SK-N-SH (cell line): Measurements from ENCODE around the gene LETM1. TPM values are rescaled to one million over a fixed set of nuclear protein-coding genes. Genes with fewer than 3 reads are reported as not detected.

Source experiments
- CTCF ChIA-PET: fragments of 300-600, 350-600 bp; formaldehyde crosslinking; extraction: SDS; loops from one replicate; lab custom pipeline; 2021; lab: Yijun Ruan, JAX
- POLR2A ChIA-PET: fragments of 350-600 bp; sonication (Branson Sonifier 250); formaldehyde crosslinking; extraction: SDS; loops from one replicate; lab custom pipeline; 2020; ENCODE audit warnings: antibody characterized with exemption, inconsistent platforms; lab: Yijun Ruan, JAX
- DNase-seq: peaks from one replicate; pipeline ENCODE4 v3.0.0; 2012
- H2AFZ ChIP-seq: fragments of 200-600 bp; sonication (generic); 2 replicates; pipeline ENCODE4 v1.8.1; 2016; ENCODE audit warnings: antibody characterized with exemption, mild to moderate bottlenecking, low read depth
- H3F3A ChIP-seq: fragments of 200-600 bp; sonication (generic); replicated peaks from 2 replicates; pipeline ENCODE3; 2016; ENCODE audit warnings: antibody characterized with exemption, mild to moderate bottlenecking; ENCODE audit not compliant: insufficient read depth
- H3K27ac ChIP-seq, 2 experiments: fragments of 200-500 bp in 1 of 2; fragments of 200-600 bp in 1 of 2; sonication (Bioruptor generic) in 1 of 2; sonication (generic), shearing (Covaris generic) in 1 of 2; 2 replicates each; pipeline versions ENCODE4 v1.5.1 to v1.6.1; 2014 to 2016; ENCODE audit warnings: low read depth in 2 of 2, inconsistent platforms in 1 of 2, low read length in 1 of 2, mild to moderate bottlenecking in 1 of 2, mixed read lengths in 1 of 2
- H3K27me3 ChIP-seq: fragments of 200-600 bp; sonication (generic), shearing (Covaris generic); 2 replicates; pipeline ENCODE4 v1.6.1; 2016; ENCODE audit warnings: mixed run types; ENCODE audit not compliant: insufficient read depth
- H3K36me3 ChIP-seq, 2 experiments: fragments of 200-500 bp in 1 of 2; fragments of 200-600 bp in 1 of 2; sonication (Bioruptor generic) in 1 of 2; sonication (generic) in 1 of 2; replicated peaks in 1 of 2; 2 replicates each; pipeline versions ENCODE3 to v1.5.1; 2014 to 2016; ENCODE audit warnings: low read length in 1 of 2, mild to moderate bottlenecking in 1 of 2; ENCODE audit not compliant: insufficient read depth in 2 of 2, control insufficient read depth in 1 of 2
- H3K4me1 ChIP-seq, 2 experiments: fragments of 200-500 bp in 1 of 2; fragments of 200-600 bp in 1 of 2; sonication (Bioruptor generic) in 1 of 2; sonication (generic), shearing (Covaris generic) in 1 of 2; 2 replicates each; pipeline versions ENCODE4 v1.5.1 to v1.6.1; 2014 to 2016; ENCODE audit warnings: low read depth in 1 of 2, low read length in 1 of 2, mixed run types in 1 of 2; ENCODE audit not compliant: insufficient read depth in 2 of 2, control insufficient read depth in 1 of 2
- H3K4me2 ChIP-seq: fragments of 200-600 bp; sonication (generic), shearing (Covaris generic); 2 replicates; pipeline ENCODE4 v1.6.1; 2017; ENCODE audit warnings: mixed run types
- H3K4me3 ChIP-seq, 2 experiments: fragments of 200-500 bp in 1 of 2; fragments of 200-600 bp in 1 of 2; sonication (Bioruptor generic) in 1 of 2; sonication (generic), shearing (Covaris generic) in 1 of 2; 2 replicates each; pipeline versions ENCODE4 v1.5.1 to v1.8.1; 2014 to 2016; ENCODE audit warnings: low read depth in 2 of 2, inconsistent platforms in 1 of 2, low read length in 1 of 2, mild to moderate bottlenecking in 1 of 2, mixed read lengths in 1 of 2, moderate library complexity in 1 of 2
- H3K79me2 ChIP-seq: fragments of 200-600 bp; sonication (generic); 2 replicates; pipeline ENCODE4 v1.8.1; 2017; ENCODE audit warnings: mild to moderate bottlenecking; ENCODE audit not compliant: insufficient read depth
- H3K9ac ChIP-seq: fragments of 200-600 bp; sonication (generic); 2 replicates; pipeline ENCODE4 v1.6.1; 2017; ENCODE audit warnings: mixed run types
- H3K9me2 ChIP-seq: fragments of 200-600 bp; sonication (generic); 2 replicates; pipeline ENCODE4 v1.6.1; 2017; ENCODE audit warnings: mixed run types
- H3K9me3 ChIP-seq: fragments of 200-600 bp; sonication (generic); 2 replicates; pipeline ENCODE4 v1.6.1; 2017; ENCODE audit warnings: mixed run types, mild to moderate bottlenecking, moderate library complexity
- H4K20me1 ChIP-seq: fragments of 200-600 bp; sonication (generic); 2 replicates; pipeline ENCODE4 v1.6.1; 2017; ENCODE audit warnings: mild to moderate bottlenecking, mixed run types; ENCODE audit not compliant: insufficient read depth
- FOXJ3 ChIP-seq: sonication (generic); formaldehyde crosslinking; IDR thresholded peaks from 2 replicates; pipeline ENCODE4 v1.5.1; 2020; ENCODE audit warnings: mild to moderate bottlenecking, missing genetic modification reagents
- FOXM1 ChIP-seq: IDR thresholded peaks from 2 replicates; pipeline ENCODE4 v1.4.0; 2012; ENCODE audit warnings: low read depth, mild to moderate bottlenecking
- MAX ChIP-seq: IDR thresholded peaks from 2 replicates; pipeline ENCODE4 v1.4.0; 2012; ENCODE audit warnings: low read depth
- MEF2A ChIP-seq: IDR thresholded peaks from 2 replicates; pipeline ENCODE4 v1.4.0; 2012; ENCODE audit warnings: low read depth, borderline replicate concordance
- NFIC ChIP-seq: IDR thresholded peaks from 2 replicates; pipeline ENCODE4 v1.4.0; 2012; ENCODE audit warnings: borderline replicate concordance
- RAD21 ChIP-seq: IDR thresholded peaks from 2 replicates; pipeline ENCODE4 v1.6.1; 2012; ENCODE audit warnings: mild to moderate bottlenecking, low read length
- RCOR1 ChIP-seq: fragments of 150-350 bp; IDR thresholded peaks from 2 replicates; pipeline ENCODE4 v1.6.1; 2017; ENCODE audit warnings: antibody characterized with exemption, low read length
- RFX5 ChIP-seq: IDR thresholded peaks from 2 replicates; pipeline ENCODE4 v1.6.1; 2012; ENCODE audit warnings: mild to moderate bottlenecking, improper control_type of control experiment, low read length
- SIN3A ChIP-seq: IDR thresholded peaks from 2 replicates; pipeline ENCODE4 v1.6.1; 2012; ENCODE audit warnings: low read depth, mild to moderate bottlenecking, low read length, moderate library complexity, borderline replicate concordance
- TCF12 ChIP-seq: IDR thresholded peaks from 2 replicates; pipeline ENCODE4 v1.4.0; 2012
- USF2 ChIP-seq: fragments of 150-350 bp; IDR thresholded peaks from 2 replicates; pipeline ENCODE4 v1.6.1; 2017; ENCODE audit warnings: antibody characterized with exemption, low read length, low read depth, borderline replicate concordance
- WGBS: methylation state at CpG from one replicate; pipeline ENCODE4 v1.1.6; 2017; ENCODE audit warnings: low lambda C conversion rate; 5-methylcytosine and 5-hydroxymethylcytosine counted together
- polyA plus RNA-seq, 3 experiments: library from polyadenylated mRNA; depleted of rRNA; stranded (reverse); fragments of >200 nt; gene quantifications; 2 replicates each; pipeline ENCODE4 v1.2.3, GENCODE V29; 2012
- TF ChIP-seq, protein P1 (sequence below): IDR thresholded peaks from 2 replicates; pipeline ENCODE4 v1.6.1; 2012; ENCODE audit warnings: mild to moderate bottlenecking, low read depth, low read length, moderate library complexity

LETM1 gene
- polyA plus RNA-seq, 1 of the 3 experiments (the other 2 are of a cell fraction) = 25.8 TPM

DNA sequence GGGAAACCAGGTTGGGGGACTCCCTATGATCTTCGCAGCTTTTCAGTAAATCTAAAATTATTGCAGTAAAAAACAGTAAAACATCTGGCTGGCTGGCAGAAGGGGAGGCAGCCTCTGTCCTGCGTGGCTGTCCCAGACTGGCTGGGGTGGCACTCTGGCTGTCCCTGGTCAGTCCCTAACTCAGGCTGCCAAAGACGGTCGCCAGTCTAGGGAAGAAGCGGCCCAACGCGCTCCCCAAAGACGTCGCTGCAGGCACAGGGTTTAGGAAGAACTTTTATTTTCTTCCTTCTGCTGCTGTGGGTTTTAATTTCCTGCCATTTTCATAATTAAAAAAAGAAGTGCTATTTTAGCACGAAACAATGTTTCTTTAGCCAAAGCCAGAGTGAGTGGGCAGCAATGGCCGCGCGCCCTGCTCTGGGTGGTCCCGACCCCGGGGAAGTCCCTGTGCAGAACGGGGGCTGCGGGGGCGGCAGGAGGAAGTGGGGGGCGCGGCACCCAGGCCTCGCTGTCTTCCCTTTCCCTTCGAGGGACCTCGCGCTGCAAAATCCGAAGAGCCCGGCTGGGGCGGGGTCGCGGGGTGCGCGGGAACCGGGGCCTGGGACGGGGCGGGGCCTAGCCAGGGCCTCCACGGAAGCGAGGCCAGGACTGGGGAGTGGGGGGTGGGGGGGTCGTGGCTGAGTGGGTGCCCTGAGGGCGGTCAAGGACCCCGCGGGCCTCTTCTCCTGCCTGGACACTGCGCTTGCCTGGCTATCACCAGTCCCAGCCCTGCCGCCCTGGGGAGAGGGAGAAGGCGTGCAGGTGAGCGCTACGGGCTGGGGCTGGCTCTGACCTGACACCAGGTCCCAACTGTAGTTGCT, 6.3 kb upstream of the LETM1 start:
- peaks cover 0 to 21% of the 10 kb centered on the region in 2 experiments; a peak in 1 of 4 replicates for H3K4me1 ChIP-seq
- no peak overlapping the region for H3K9ac ChIP-seq
- no peak for DNase-seq
- H4K20me1 ChIP-seq = no peaks in the 10 kb centered on the region
- no peaks in the 10 kb centered on the region for H3K36me3 ChIP-seq
- 88% methylated on average over 30 of the region's 45 CpGs for WGBS
- no peak overlapping the region for H3K4me3 ChIP-seq
- no peaks in the 10 kb centered on the region for H3K9me2 ChIP-seq
- peaks cover 13% of the 10 kb centered on the region; the same call in 1 of the 2 replicates for H3K79me2 ChIP-seq
- no peaks in the 10 kb centered on the region for H3K9me3 ChIP-seq
- H2AFZ ChIP-seq = no peak overlapping the region
- TF ChIP-seq MEF2A (no peak), MAX (no peak)
- ChIA-PET POLR2A (interaction anchor here (0.6 to 1.2 kb wide), 3 partner anchors 7 to 577 kb away, joined by 3 read pairs; no protein-coding TSS in a partner anchor), CTCF (interaction anchor here (1.2 to 3.8 kb wide), 3 partner anchors 10 to 114 kb away, joined by 3 to 25 read pairs (median 3); no protein-coding TSS in a partner anchor)
- no peaks in the 10 kb centered on the region for H3K27me3 ChIP-seq
- H3K4me2 ChIP-seq = no peak overlapping the region
- H3F3A ChIP-seq = no peaks in the 10 kb centered on the region
- H3K27ac ChIP-seq = no peak overlapping the region

DNA sequence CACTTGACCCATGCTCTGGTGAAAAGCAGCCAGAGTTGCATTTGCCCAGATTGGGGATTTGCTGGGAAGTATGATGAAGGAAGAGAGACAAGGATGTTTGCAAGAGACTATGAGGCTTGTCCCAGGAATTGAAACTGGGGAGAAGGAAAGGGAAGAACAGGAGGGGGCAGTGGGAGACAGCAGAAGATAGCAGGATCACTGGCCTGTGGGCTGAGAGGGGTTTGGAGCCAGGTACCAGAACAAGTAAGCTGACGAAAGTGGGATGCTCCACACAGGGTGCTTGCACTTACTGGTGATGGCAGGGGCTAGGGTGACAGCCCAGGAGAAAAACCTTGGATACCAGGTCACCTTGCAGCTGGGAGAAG, 3.4 kb upstream of the LETM1 start:
- no peaks in the 10 kb centered on the region for H3K9me3 ChIP-seq
- 100% methylated on average over 1 of the region's 1 CpG for WGBS
- no peak overlapping the region for H3K9ac ChIP-seq
- H2AFZ ChIP-seq = no peak overlapping the region
- no peaks in the 10 kb centered on the region for H3K9me2 ChIP-seq
- H3K79me2 ChIP-seq = peaks cover 35% of the 10 kb centered on the region
- no peak overlapping the region for H3K27ac ChIP-seq
- no peaks in the 10 kb centered on the region for H3F3A ChIP-seq
- ChIA-PET POLR2A (no interaction called here), CTCF (interaction anchor here (1.1 to 3.8 kb wide), 3 partner anchors 40 to 114 kb away, joined by 4 to 25 read pairs (median 4); no protein-coding TSS in a partner anchor)
- no peak overlapping the region for H3K4me3 ChIP-seq
- H3K36me3 ChIP-seq = no peaks in the 10 kb centered on the region
- H3K27me3 ChIP-seq = no peaks in the 10 kb centered on the region
- no peak overlapping the region for H3K4me2 ChIP-seq
- H4K20me1 ChIP-seq = no peaks in the 10 kb centered on the region
- peaks cover 0 to 13% of the 10 kb centered on the region in 2 experiments; a peak in 1 of 4 replicates for H3K4me1 ChIP-seq
- no peak for DNase-seq
- TF ChIP-seq FOXJ3 (CRISPR knock-in tag) (no peak), RAD21 (peak; percentile 19; the same call in 1 of the 2 replicates)

- DNase-seq = no peak
- Histone ChIP-seq H3K9ac (no peak overlapping the region), H3K4me2 (peak overlapping the region; percentile 0; the same call in 1 of the 2 replicates), H3K4me1 (peaks cover 0 to 13% of the 10 kb centered on the region in 2 experiments; a peak in 1 of 4 replicates), H2AFZ (no peak overlapping the region), H3K4me3 (no peak overlapping the region), H3K9me3 (no peaks in the 10 kb centered on the region)
- ChIA-PET CTCF (interaction anchor here (0.8 to 5.0 kb wide), 4 partner anchors 23 to 42 kb away, joined by 3 to 25 read pairs (median 4); no protein-coding TSS in a partner anchor), POLR2A (no interaction called here)
- no peak for TF ChIP-seq RFX5
- TF ChIP-seq USF2 = no peak
- no peak for TF ChIP-seq MAX
- TF ChIP-seq RAD21 = no peak
- TF ChIP-seq RCOR1 = no peak
- TF ChIP-seq SIN3A = no peak
- no peak for TF ChIP-seq TCF12
- no peak for TF ChIP-seq FOXM1
- TF ChIP-seq, protein P1, sequence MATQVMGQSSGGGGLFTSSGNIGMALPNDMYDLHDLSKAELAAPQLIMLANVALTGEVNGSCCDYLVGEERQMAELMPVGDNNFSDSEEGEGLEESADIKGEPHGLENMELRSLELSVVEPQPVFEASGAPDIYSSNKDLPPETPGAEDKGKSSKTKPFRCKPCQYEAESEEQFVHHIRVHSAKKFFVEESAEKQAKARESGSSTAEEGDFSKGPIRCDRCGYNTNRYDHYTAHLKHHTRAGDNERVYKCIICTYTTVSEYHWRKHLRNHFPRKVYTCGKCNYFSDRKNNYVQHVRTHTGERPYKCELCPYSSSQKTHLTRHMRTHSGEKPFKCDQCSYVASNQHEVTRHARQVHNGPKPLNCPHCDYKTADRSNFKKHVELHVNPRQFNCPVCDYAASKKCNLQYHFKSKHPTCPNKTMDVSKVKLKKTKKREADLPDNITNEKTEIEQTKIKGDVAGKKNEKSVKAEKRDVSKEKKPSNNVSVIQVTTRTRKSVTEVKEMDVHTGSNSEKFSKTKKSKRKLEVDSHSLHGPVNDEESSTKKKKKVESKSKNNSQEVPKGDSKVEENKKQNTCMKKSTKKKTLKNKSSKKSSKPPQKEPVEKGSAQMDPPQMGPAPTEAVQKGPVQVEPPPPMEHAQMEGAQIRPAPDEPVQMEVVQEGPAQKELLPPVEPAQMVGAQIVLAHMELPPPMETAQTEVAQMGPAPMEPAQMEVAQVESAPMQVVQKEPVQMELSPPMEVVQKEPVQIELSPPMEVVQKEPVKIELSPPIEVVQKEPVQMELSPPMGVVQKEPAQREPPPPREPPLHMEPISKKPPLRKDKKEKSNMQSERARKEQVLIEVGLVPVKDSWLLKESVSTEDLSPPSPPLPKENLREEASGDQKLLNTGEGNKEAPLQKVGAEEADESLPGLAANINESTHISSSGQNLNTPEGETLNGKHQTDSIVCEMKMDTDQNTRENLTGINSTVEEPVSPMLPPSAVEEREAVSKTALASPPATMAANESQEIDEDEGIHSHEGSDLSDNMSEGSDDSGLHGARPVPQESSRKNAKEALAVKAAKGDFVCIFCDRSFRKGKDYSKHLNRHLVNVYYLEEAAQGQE = no peak
- TF ChIP-seq NFIC = no peak
- TF ChIP-seq, all 33 proteins: peak for 0
- Histone ChIP-seq H3K27me3 (no peaks in the 10 kb centered on the region), H3F3A (peaks cover 7% of the 10 kb centered on the region), H3K9me2 (no peaks in the 10 kb centered on the region), H3K36me3 (peaks cover 2 to 4% of the 10 kb centered on the region in 2 experiments), H4K20me1 (peaks cover 12% of the 10 kb centered on the region; the same call in 1 of the 2 replicates), H3K27ac (no peak overlapping the region), H3K79me2 (peaks cover 50% of the 10 kb centered on the region)
- 90% methylated on average over 4 of the region's 5 CpGs for WGBS
These were observed 2.0 kb upstream of the LETM1 start for GRCh38 chr4:1857931-1858330.
